A549 (cell line): ENCODE results near the gene PCNX2. TPM values are rescaled to one million over a fixed set of nuclear protein-coding genes. Genes with fewer than 3 reads are reported as not detected.
"Not testable (repeated sequence)": the region's sequence is repeated elsewhere in the genome, so short reads cannot be mapped to it uniquely, and the experiment has no call there.

ENCODE experiments used
- ATAC-seq, 2 experiments: fragments of 200-7000 bp in 1 of 2; fragments of >200 bp in 1 of 2; cut with Nextera tagmentation in 1 of 2; cut with Tn5 transposase in 1 of 2; 3 replicates each; pipeline versions ENCODE4 v1.8.0 to v1.9.1; 2018 to 2020; ENCODE audit warnings: mild to moderate bottlenecking in 1 of 2, moderate library complexity in 1 of 2
- CTCF ChIA-PET: fragments of 300-600 bp; sonication (Branson Sonifier 250); formaldehyde crosslinking; extraction: SDS; loops from one replicate; lab custom pipeline; 2021; ENCODE audit warnings: antibody characterized with exemption, inconsistent platforms; lab: Yijun Ruan, JAX
- POLR2A ChIA-PET: fragments of 350-600 bp; formaldehyde crosslinking; extraction: SDS; loops from one replicate; lab custom pipeline; 2021; ENCODE audit warnings: antibody characterized with exemption, inconsistent platforms; lab: Yijun Ruan, JAX
- DNase-seq, 2 experiments: peaks; one replicate each; pipeline versions ENCODE4 v3.0.0 to v3.0.0-alpha.2; 2011 to 2016; ENCODE audit warnings: low read depth in 1 of 2, low spot score in 1 of 2
- FAIRE-seq: peaks from 2 replicates; lab custom pipeline; 2011; peaks lifted over from hg19 to GRCh38; lab: Jason Lieb, UNC
- H3K27ac ChIP-seq, 2 experiments: fragments of >200 bp; sonication (Bioruptor Twin); formaldehyde crosslinking; 3 replicates each; pipeline ENCODE4 v1.5.1; 2016 to 2017
- H3K4me1 ChIP-seq: fragments of >200 bp; sonication (Bioruptor Twin); formaldehyde crosslinking; 3 replicates; pipeline ENCODE4 v1.6.1; 2016
- H3K4me2 ChIP-seq: fragments of >200 bp; sonication (Bioruptor Twin); formaldehyde crosslinking; 3 replicates; pipeline ENCODE4 v1.6.1; 2016
- H3K4me3 ChIP-seq: fragments of >200 bp; sonication (Bioruptor Twin); formaldehyde crosslinking; 3 replicates; pipeline ENCODE4 v1.5.1; 2016
- H3K9me3 ChIP-seq: fragments of >200 bp; sonication (Bioruptor Twin); formaldehyde crosslinking; 3 replicates; pipeline ENCODE4 v1.6.1; 2016
- CBX8 ChIP-seq: fragments of 200-600 bp; sonication (generic); IDR thresholded peaks from 2 replicates; pipeline ENCODE4 v1.6.1; 2016
- CEBPB ChIP-seq, 2 experiments: fragments of >200 bp in 1 of 2; sonication (Bioruptor Twin) in 1 of 2; formaldehyde crosslinking in 1 of 2; IDR thresholded peaks; 2 replicates each; pipeline ENCODE4 v1.6.1; 2012 to 2016
- CHD2 ChIP-seq: fragments of 150-350 bp; IDR thresholded peaks from 2 replicates; pipeline ENCODE4 v1.6.1; 2014; ENCODE audit warnings: low read length; ENCODE audit not compliant: partially characterized antibody
- CHD4 ChIP-seq: fragments of 200-600 bp; sonication (generic); IDR thresholded peaks from 2 replicates; pipeline ENCODE4 v1.6.1; 2016; ENCODE audit warnings: antibody characterized with exemption, mild to moderate bottlenecking, borderline replicate concordance
- EHMT2 ChIP-seq: fragments of 200-600 bp; sonication (generic); IDR thresholded peaks from 2 replicates; pipeline ENCODE4 v1.6.1; 2016; ENCODE audit warnings: antibody characterized with exemption, low read depth, mild to moderate bottlenecking, moderate library complexity
- ESRRA ChIP-seq: fragments of 150-350 bp; IDR thresholded peaks from 2 replicates; pipeline ENCODE4 v1.6.1; 2014; ENCODE audit warnings: mild to moderate bottlenecking, low read length, borderline replicate concordance
- FOSL2 ChIP-seq, 2 experiments: fragments of 450-650 bp in 1 of 2; fragments of >200 bp in 1 of 2; sonication (Bioruptor Twin) in 1 of 2; formaldehyde crosslinking; IDR thresholded peaks; 2 replicates each; pipeline versions ENCODE4 v1.5.0 to v1.6.1; 2016 to 2020; ENCODE audit warnings: mild to moderate bottlenecking in 1 of 2, moderate library complexity in 1 of 2
- HDAC2 ChIP-seq: fragments of 200-600 bp; sonication (generic); IDR thresholded peaks from 2 replicates; pipeline ENCODE4 v1.6.1; 2016
- HOXA7 ChIP-seq: fragments of 250-450 bp; sonication (Bioruptor Pico); IDR thresholded peaks from 2 replicates; pipeline ENCODE4 v1.5.0; 2020; ENCODE audit warnings: mild to moderate bottlenecking, moderate library complexity
- HOXB13 ChIP-seq: fragments of 250-450 bp; sonication (Bioruptor Pico); IDR thresholded peaks from 2 replicates; pipeline ENCODE4 v1.5.0; 2020; ENCODE audit warnings: low read depth, mild to moderate bottlenecking, moderate library complexity
- JUNB ChIP-seq: fragments of >200 bp; sonication (Bioruptor Twin); formaldehyde crosslinking; IDR thresholded peaks from 2 replicates; pipeline ENCODE4 v1.6.1; 2016
- MYC ChIP-seq: IDR thresholded peaks from 2 replicates; pipeline ENCODE4 v1.6.1; 2012; ENCODE audit warnings: mild to moderate bottlenecking, inconsistent platforms, low read length, improper control_type of control experiment, borderline replicate concordance
- NFE2L2 ChIP-seq: fragments of 150-350 bp; conservative IDR thresholded peaks from 2 replicates; pipeline ENCODE4 v1.6.1; 2014; ENCODE audit warnings: low read length
- NPAS2 ChIP-seq: fragments of 250-450 bp; sonication (Bioruptor Pico); IDR thresholded peaks from 2 replicates; pipeline ENCODE4 v1.8.0; 2022; ENCODE audit warnings: mild to moderate bottlenecking, moderate library complexity, borderline replicate concordance
- NR3C1 ChIP-seq: fragments of >200 bp; sonication (Bioruptor Twin); formaldehyde crosslinking; IDR thresholded peaks from 3 replicates; pipeline ENCODE4 v1.6.1; 2017
- PHF8 ChIP-seq: fragments of 200-600 bp; sonication (generic); IDR thresholded peaks from 2 replicates; pipeline ENCODE4 v1.6.1; 2016; ENCODE audit warnings: low read depth, mild to moderate bottlenecking, antibody characterized with exemption, moderate library complexity, borderline replicate concordance
- RARB ChIP-seq: fragments of 250-450 bp; sonication (Bioruptor Pico); IDR thresholded peaks from 2 replicates; pipeline ENCODE4 v1.8.0; 2021; ENCODE audit warnings: mild to moderate bottlenecking, moderate library complexity
- RFX5 ChIP-seq: fragments of 450-650 bp; IDR thresholded peaks from 2 replicates; pipeline ENCODE4 v1.7.1; 2014; ENCODE audit warnings: antibody characterized with exemption, mild to moderate bottlenecking, moderate library complexity
- RNF2 ChIP-seq: fragments of 200-600 bp; sonication (generic); IDR thresholded peaks from 2 replicates; pipeline ENCODE4 v1.6.1; 2016; ENCODE audit warnings: low read depth, mild to moderate bottlenecking, antibody characterized with exemption, moderate library complexity, borderline replicate concordance
- TFCP2L1 ChIP-seq: fragments of 250-450 bp; sonication (Bioruptor Pico); IDR thresholded peaks from 2 replicates; pipeline ENCODE4 v1.5.0; 2021; ENCODE audit warnings: mild to moderate bottlenecking
- TP53 ChIP-seq: fragments of 250-450 bp; sonication (Bioruptor Pico); IDR thresholded peaks from 2 replicates; pipeline ENCODE4 v1.5.0; 2021; ENCODE audit warnings: mild to moderate bottlenecking, moderate library complexity
- ZC3H11A ChIP-seq: fragments of 450-650 bp; IDR thresholded peaks from 2 replicates; pipeline ENCODE4 v1.6.1; 2014; ENCODE audit warnings: antibody characterized with exemption, mild to moderate bottlenecking
- ZFP36 ChIP-seq: fragments of 450-650 bp; IDR thresholded peaks from 2 replicates; pipeline ENCODE4 v1.6.1; 2014; ENCODE audit warnings: borderline replicate concordance; ENCODE audit not compliant: partially characterized antibody
- ZSCAN20 ChIP-seq: fragments of 250-450 bp; sonication (Bioruptor Pico); IDR thresholded peaks from 2 replicates; pipeline ENCODE4 v1.8.0; 2022; ENCODE audit warnings: mild to moderate bottlenecking, moderate library complexity
- WGBS: methylation state at CpG from one replicate; pipeline ENCODE4 v1.1.6; 2017; ENCODE audit errors: missing lambda C conversion rate; 5-methylcytosine and 5-hydroxymethylcytosine counted together
- polyA plus RNA-seq, 4 experiments: library from polyadenylated mRNA; depleted of rRNA in 3 of 4; stranded (reverse); fragments of >200 nt; fragmentation: RNase III in 1 of 4; extraction: RNeasy Plus Mini Kit Qiagen cat#74134 plus additional on column Dnase treatment in 1 of 4; gene quantifications; 2 replicates in 3 of 4; 3 replicates in 1 of 4; pipeline ENCODE4 v1.2.3, GENCODE V29; 2011 to 2017
- TF ChIP-seq, protein P1 (sequence below): fragments of 250-450 bp; sonication (Bioruptor Pico); IDR thresholded peaks from 2 replicates; pipeline ENCODE4 v1.5.0; 2020; ENCODE audit warnings: low read depth, mild to moderate bottlenecking, moderate library complexity
- TF ChIP-seq, protein P2 (sequence below): fragments of >200 bp; sonication (Bioruptor Twin); formaldehyde crosslinking; IDR thresholded peaks from 2 replicates; pipeline ENCODE4 v1.6.1; 2016
- TF ChIP-seq, protein P3 (sequence below): fragments of 450-650 bp; IDR thresholded peaks from 2 replicates; pipeline ENCODE4 v1.6.1; 2014; ENCODE audit warnings: antibody characterized with exemption
- TF ChIP-seq, protein P4 (sequence below): IDR thresholded peaks from 2 replicates; pipeline ENCODE4 v1.6.1; 2012

PCNX2 gene
- polyA plus RNA-seq, 2 of the 4 experiments (the other 2 are of a cell fraction): 8.8 to 27.2 TPM

DNA sequence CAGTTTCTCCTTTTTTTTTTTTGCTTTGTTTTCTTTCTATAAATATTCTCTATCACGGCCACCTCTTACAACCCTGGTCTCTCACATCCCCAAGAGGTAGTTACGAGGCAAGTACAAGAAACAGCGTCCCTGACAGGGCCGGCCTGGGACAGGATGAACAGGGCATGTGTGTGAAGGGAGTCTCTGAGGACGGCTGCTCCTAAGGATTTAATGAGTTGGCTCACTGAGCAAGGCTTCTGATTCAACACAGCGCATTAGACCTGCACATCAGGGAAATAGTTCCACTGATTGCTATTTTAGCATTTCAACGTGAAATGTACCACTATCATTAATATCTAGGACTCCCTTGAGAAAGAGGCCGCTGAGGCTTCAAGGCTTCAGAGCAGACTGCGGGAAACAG, 291.1 kb downstream of the PCNX2 start:
- ChIA-PET CTCF (interaction anchor here (0.8 kb wide), 1 partner anchor 20 kb away, joined by 4 read pairs; no protein-coding TSS in a partner anchor), POLR2A (no interaction called here)
- FAIRE-seq (no peak), ATAC-seq (no peak), DNase-seq (no peak)
- H3K9me3 ChIP-seq: no peaks in the 10 kb centered on the region
- H3K27ac ChIP-seq: no peak overlapping the region
- no peak overlapping the region for H3K4me2 ChIP-seq
- no peak overlapping the region for H3K4me3 ChIP-seq
- WGBS: 94% methylated on average over 9 of the region's 9 CpGs
- no peaks in the 10 kb centered on the region for H3K4me1 ChIP-seq
- TF ChIP-seq PHF8 (no peak), FOSL2 (IDR thresholded peaks at IDR 0.05) (no peak), FOSL2 (CRISPR knock-in tag; IDR thresholded peaks at IDR 0.05) (no peak), NFE2L2 (no peak), NPAS2 (no peak)

DNA sequence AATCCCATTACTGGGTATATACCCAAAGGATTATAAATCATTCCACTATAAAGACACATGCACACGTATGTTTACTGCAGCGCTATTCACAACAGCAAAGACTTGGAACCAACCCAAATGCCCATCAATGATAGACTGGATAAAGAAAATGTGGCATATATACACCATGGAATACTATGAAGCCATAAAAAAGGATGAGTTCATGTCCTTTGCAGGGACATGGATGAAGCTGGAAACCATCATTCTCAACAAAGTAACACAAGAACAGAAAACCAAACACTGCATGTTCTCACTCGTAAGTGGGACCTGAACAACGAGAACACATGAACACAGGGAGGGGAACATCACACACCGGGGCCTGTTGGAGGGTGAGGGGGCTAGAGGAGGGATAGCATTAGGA, 291.9 kb downstream of the PCNX2 start:
- H3K9me3 ChIP-seq, FAIRE-seq, DNase-seq, H3K4me2 ChIP-seq, ATAC-seq, H3K4me1 ChIP-seq, H3K27ac ChIP-seq, H3K4me3 ChIP-seq, CTCF ChIA-PET, POLR2A ChIA-PET: not testable (repeated sequence)
- WGBS: 88% methylated on average over 5 of the region's 5 CpGs

DNA sequence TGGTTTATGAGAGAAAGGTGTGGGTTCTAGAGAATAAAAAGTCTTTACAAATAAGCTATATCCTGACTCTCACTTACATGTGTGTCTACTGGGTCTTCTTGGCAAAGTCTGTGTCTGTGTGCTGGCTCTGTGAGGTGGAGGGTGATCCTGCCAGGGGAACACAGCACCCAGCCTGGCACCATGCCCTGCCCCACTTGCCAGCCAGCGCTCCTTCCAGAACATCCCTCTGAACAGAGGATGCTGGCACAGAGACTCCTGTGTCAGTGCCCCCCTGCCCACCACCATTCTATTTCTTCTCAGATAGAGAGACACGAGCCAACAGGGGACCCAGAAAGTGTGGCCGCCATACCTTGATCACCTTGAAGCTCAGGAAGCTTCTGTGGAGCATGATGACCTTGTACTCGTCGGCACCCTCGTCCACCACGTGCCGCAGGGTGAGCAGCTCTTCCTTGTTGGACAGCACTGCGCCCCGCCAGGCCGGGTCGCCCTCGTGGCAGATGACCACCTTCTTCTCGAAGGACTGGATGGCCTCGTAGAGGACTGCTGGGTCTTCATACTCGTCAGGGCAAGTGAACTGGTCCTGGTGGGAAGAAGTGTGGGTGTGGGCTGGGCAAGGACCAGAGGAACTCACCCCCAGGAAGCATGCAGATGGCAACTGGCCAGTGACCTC, 295.4 kb downstream of the PCNX2 start:
- FAIRE-seq: no peak
- CTCF ChIA-PET: interaction anchor here (0.7 to 3.0 kb wide), 4 partner anchors 12 to 92 kb away, joined by 3 to 8 read pairs (median 4); no protein-coding TSS in a partner anchor
- no peak for DNase-seq

DNA sequence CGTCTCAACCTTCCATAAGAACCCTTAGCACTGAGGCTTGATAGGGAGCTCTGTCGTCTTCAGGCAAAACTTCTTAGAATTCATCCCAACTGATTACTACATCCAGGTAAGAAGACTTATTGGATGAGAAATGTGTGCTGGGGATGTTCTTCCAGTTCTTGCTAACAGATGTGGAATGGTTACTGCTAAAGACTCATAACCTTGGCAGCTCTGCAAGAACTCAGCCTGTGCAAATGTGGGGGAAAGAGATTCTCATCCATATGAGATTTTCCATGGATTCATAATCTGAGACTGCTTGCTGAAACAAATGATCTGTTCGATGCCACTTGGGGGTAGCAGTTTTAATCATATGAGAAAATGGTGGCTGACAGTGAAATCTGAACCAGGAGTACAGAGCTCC, 296.9 kb downstream of the PCNX2 start:
- 93% methylated on average over 3 of the region's 3 CpGs for WGBS
- FAIRE-seq (no peak), ATAC-seq (no peak), DNase-seq (no peak)
- CTCF ChIA-PET: interaction anchor here (1.2 kb wide), 1 partner anchor 35 kb away, joined by 3 read pairs; no protein-coding TSS in a partner anchor
- POLR2A ChIA-PET: no interaction called here
- no peak overlapping the region for H3K4me3 ChIP-seq
- no peak overlapping the region for H3K27ac ChIP-seq
- H3K4me1 ChIP-seq: no peaks in the 10 kb centered on the region
- no peak overlapping the region for H3K4me2 ChIP-seq
- H3K9me3 ChIP-seq: peaks cover 7% of the 10 kb centered on the region
- TF ChIP-seq CHD4 (no peak), ESRRA (no peak), MYC (no peak), PHF8 (no peak), CBX8 (no peak), NFE2L2 (no peak), HDAC2 (no peak), TP53 (CRISPR knock-in tag) (no peak), ZC3H11A (no peak), NPAS2 (no peak), RFX5 (no peak)
- TF ChIP-seq, protein P1, sequence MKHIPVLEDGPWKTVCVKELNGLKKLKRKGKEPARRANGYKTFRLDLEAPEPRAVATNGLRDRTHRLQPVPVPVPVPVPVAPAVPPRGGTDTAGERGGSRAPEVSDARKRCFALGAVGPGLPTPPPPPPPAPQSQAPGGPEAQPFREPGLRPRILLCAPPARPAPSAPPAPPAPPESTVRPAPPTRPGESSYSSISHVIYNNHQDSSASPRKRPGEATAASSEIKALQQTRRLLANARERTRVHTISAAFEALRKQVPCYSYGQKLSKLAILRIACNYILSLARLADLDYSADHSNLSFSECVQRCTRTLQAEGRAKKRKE (CRISPR knock-in tag): no peak
- TF ChIP-seq, protein P2, sequence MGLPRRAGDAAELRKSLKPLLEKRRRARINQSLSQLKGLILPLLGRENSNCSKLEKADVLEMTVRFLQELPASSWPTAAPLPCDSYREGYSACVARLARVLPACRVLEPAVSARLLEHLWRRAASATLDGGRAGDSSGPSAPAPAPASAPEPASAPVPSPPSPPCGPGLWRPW: no peak
- TF ChIP-seq, protein P3, sequence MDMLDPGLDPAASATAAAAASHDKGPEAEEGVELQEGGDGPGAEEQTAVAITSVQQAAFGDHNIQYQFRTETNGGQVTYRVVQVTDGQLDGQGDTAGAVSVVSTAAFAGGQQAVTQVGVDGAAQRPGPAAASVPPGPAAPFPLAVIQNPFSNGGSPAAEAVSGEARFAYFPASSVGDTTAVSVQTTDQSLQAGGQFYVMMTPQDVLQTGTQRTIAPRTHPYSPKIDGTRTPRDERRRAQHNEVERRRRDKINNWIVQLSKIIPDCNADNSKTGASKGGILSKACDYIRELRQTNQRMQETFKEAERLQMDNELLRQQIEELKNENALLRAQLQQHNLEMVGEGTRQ: no peak

More for the DNA sequence above, 295.4 kb downstream of the PCNX2 start:
- no peak overlapping the region for H3K27ac ChIP-seq
- no peak overlapping the region for H3K4me3 ChIP-seq
- no peaks in the 10 kb centered on the region for H3K4me1 ChIP-seq
- POLR2A ChIA-PET: no interaction called here
- TF ChIP-seq, protein P4, sequence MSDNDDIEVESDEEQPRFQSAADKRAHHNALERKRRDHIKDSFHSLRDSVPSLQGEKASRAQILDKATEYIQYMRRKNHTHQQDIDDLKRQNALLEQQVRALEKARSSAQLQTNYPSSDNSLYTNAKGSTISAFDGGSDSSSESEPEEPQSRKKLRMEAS: no peak
- TF ChIP-seq RNF2 (no peak), TFCP2L1 (CRISPR knock-in tag) (no peak), ZC3H11A (no peak), ZSCAN20 (no peak), HOXA7 (CRISPR knock-in tag) (no peak), JUNB (no peak), EHMT2 (no peak), RARB (no peak), NR3C1 (no peak), TP53 (CRISPR knock-in tag) (no peak), CHD2 (no peak), CEBPB (IDR thresholded peaks at IDR 0.05) (no peak), ESRRA (no peak), ZFP36 (no peak), FOSL2 (IDR thresholded peaks at IDR 0.05) (no peak), FOSL2 (CRISPR knock-in tag; IDR thresholded peaks at IDR 0.05) (no peak), HOXB13 (CRISPR knock-in tag) (no peak)
- TF ChIP-seq, protein P2: no peak
- TF ChIP-seq, protein P1 (CRISPR knock-in tag): no peak
- WGBS: 94% methylated on average over 16 of the region's 16 CpGs
- H3K9me3 ChIP-seq: no peaks in the 10 kb centered on the region; the same call in 2 of the 3 replicates
- no peak overlapping the region for H3K4me2 ChIP-seq
- ATAC-seq: no peak
